ENCODE results near the gene TNFRSF8. TPM values are rescaled to one million over a fixed set of nuclear protein-coding genes. Genes with fewer than 3 reads are reported as not detected.

Gene TNFRSF8
- total RNA-seq, 1 experiment from 2014 or later = 2.9 TPM

GRCh38 chr1:12140515-12141162 is 77.5 kb downstream of the TNFRSF8 start:
- Histone ChIP-seq H2BK12ac (ENCODE audit: insufficient read length, low read depth, low read length) (no peak overlapping the region), H3K4me2 (ENCODE audit: insufficient read depth, insufficient read length, low read length) (no peak overlapping the region), H3K56ac (ENCODE audit: insufficient read length, low read depth, low read length) (no peak overlapping the region), H2BK5ac (ENCODE audit: insufficient read length, low read length) (no peak overlapping the region), H2BK120ac (ENCODE audit: low read depth, low read length, poor library complexity, severe bottlenecking) (no peak overlapping the region), H2AFZ (ENCODE audit: low read length) (no peak overlapping the region), H3K4ac (ENCODE audit: low read depth, low read length) (no peak overlapping the region), H4K20me1 (ENCODE audit: control insufficient read depth, insufficient read depth, insufficient read length) (no peaks in the 10 kb centered on the region), H3K23me2 (ENCODE audit: insufficient read length, low read depth, low read length, poor library complexity, severe bottlenecking) (no peaks in the 10 kb centered on the region), H4K91ac (ENCODE audit: insufficient read length, low read depth, low read length) (no peak overlapping the region), H2AK5ac (ENCODE audit: insufficient read length, low read length) (no peak overlapping the region), H4K8ac (replicated peaks; ENCODE audit: insufficient read length, low read depth, low read length) (no peak overlapping the region), H3K9ac (ENCODE audit: extremely low read depth, insufficient read length, low read length) (no peak overlapping the region), H3K23ac (ENCODE audit: insufficient read length, low read depth, low read length) (no peak overlapping the region), H3K9me3 (ENCODE audit: control insufficient read depth, low read depth, low read length) (no peaks in the 10 kb centered on the region), H3K4me1 (ENCODE audit: insufficient read depth, low read length) (no peaks in the 10 kb centered on the region), H3K18ac (ENCODE audit: insufficient read length, low read depth, low read length) (no peak overlapping the region), H3K27ac (ENCODE audit: insufficient read length, low read depth, low read length) (no peak overlapping the region), H3K79me1 (ENCODE audit: insufficient read depth, low read depth, low read length, poor library complexity, severe bottlenecking) (no peaks in the 10 kb centered on the region), H3K79me2 (ENCODE audit: insufficient read depth, low read length) (no peaks in the 10 kb centered on the region), H4K5ac (ENCODE audit: insufficient read length, low read depth, low read length) (no peak overlapping the region), H2BK15ac (ENCODE audit: low read depth, low read length) (no peak overlapping the region), H2BK20ac (ENCODE audit: low read depth, low read length, poor library complexity, severe bottlenecking) (no peak overlapping the region), H3T11ph (ENCODE audit: low read length) (no peak overlapping the region), H3K14ac (ENCODE audit: insufficient read depth, low read length) (no peak overlapping the region; the same call in 1 of the 2 replicates), H3K27me3 (ENCODE audit: insufficient read depth, low read length) (no peaks in the 10 kb centered on the region)
- Mint-ChIP-seq H3K27me3 (ENCODE audit: low read depth) (no peaks in the 10 kb centered on the region), H3K27ac (no peak overlapping the region), H3K4me3 (no peak overlapping the region), H3K36me3 (ENCODE audit: insufficient read depth in 1 of 3, low read depth in 3 of 3) (no peaks in the 10 kb centered on the region; a peak in 1 of 7 replicates), H3K4me1 (peaks cover 0 to 14% of the 10 kb centered on the region in 2 experiments; a peak in 2 of 4 replicates), H3K9me3 (no peaks in the 10 kb centered on the region)
- no peak for DNase-seq
- TF ChIP-seq CTCF (conservative IDR thresholded peaks at IDR 0.05) = no peak
- WGBS (ENCODE audit: extremely low coverage, insufficient read length, low lambda C conversion rate) = no CpG with 5 or more reads among the region's 12 CpGs
